Mesothelial cell of epicardium (in vitro differentiated cells): ENCODE measurements around the gene HNRNPK. TPM values are rescaled to one million over a fixed set of nuclear protein-coding genes. Genes with fewer than 3 reads are reported as not detected.

Source experiments
- DNase-seq, 2 experiments: peaks; one replicate each; pipeline ENCODE4 v3.0.0; 2021; ENCODE audit warnings: low spot score in 2 of 2; ENCODE audit not compliant: unreplicated experiment in 2 of 2
- H3K27ac Mint-ChIP-seq: 2 replicates; pipeline ENCODE4 v1.8.0; 2021; ENCODE audit warnings: mixed read lengths
- H3K27me3 Mint-ChIP-seq: 2 replicates; pipeline ENCODE4 v1.8.0; 2021; ENCODE audit warnings: low read depth, mixed read lengths
- H3K36me3 Mint-ChIP-seq: 2 replicates; pipeline ENCODE4 v1.8.0; 2021; ENCODE audit warnings: mixed read lengths
- H3K4me1 Mint-ChIP-seq: 2 replicates; pipeline ENCODE4 v1.8.0; 2021; ENCODE audit warnings: mixed read lengths
- H3K4me3 Mint-ChIP-seq: 2 replicates; pipeline ENCODE4 v1.8.0; 2021; ENCODE audit warnings: mild to moderate bottlenecking, moderate library complexity, mixed read lengths
- H3K9me3 Mint-ChIP-seq: 2 replicates; pipeline ENCODE4 v1.8.0; 2021; ENCODE audit warnings: mixed read lengths
- total RNA-seq: library from RNA; stranded (reverse); gene quantifications from 3 replicates; pipeline ENCODE4 v1.2.1, GENCODE V29; 2021
- TF ChIP-seq, protein P1 (sequence below): fragments of 200-600 bp; sonication (generic); IDR thresholded peaks from one replicate; pipeline ENCODE4 v1.5.0; 2021; ENCODE audit warnings: antibody characterized with exemption; ENCODE audit not compliant: unreplicated experiment

HNRNPK gene
- total RNA-seq, 1 donor from 2014 or later, result 672 TPM

DNA sequence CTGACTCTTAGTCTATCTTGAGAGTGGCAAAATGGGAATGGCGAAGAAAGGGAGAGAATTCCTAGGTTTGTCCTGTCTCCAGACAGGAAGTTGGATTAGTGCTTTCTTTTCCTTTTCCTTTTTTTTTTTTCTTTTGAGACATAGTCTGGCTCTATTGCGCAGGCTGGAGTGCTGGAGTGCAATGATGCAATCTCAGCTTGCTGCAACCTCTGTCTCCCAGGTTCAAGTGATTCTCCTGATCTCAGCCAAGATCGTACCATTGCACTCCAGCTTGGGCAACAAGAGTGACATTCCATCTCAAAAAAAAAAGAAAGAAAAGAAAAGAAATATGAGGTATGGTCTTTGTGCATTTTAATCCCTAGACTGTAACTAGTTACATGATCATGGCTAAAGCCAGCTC lies 46.2 kb downstream of the HNRNPK start:
- Mint-ChIP-seq H3K9me3 (no peaks in the 10 kb centered on the region), H3K27me3 (no peaks in the 10 kb centered on the region), H3K27ac (no peak overlapping the region), H3K4me3 (no peak overlapping the region), H3K4me1 (peaks cover 19% of the 10 kb centered on the region), H3K36me3 (no peaks in the 10 kb centered on the region)
- TF ChIP-seq, protein P1, sequence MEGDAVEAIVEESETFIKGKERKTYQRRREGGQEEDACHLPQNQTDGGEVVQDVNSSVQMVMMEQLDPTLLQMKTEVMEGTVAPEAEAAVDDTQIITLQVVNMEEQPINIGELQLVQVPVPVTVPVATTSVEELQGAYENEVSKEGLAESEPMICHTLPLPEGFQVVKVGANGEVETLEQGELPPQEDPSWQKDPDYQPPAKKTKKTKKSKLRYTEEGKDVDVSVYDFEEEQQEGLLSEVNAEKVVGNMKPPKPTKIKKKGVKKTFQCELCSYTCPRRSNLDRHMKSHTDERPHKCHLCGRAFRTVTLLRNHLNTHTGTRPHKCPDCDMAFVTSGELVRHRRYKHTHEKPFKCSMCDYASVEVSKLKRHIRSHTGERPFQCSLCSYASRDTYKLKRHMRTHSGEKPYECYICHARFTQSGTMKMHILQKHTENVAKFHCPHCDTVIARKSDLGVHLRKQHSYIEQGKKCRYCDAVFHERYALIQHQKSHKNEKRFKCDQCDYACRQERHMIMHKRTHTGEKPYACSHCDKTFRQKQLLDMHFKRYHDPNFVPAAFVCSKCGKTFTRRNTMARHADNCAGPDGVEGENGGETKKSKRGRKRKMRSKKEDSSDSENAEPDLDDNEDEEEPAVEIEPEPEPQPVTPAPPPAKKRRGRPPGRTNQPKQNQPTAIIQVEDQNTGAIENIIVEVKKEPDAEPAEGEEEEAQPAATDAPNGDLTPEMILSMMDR, result no peak
- DNase-seq, result no peak

DNA sequence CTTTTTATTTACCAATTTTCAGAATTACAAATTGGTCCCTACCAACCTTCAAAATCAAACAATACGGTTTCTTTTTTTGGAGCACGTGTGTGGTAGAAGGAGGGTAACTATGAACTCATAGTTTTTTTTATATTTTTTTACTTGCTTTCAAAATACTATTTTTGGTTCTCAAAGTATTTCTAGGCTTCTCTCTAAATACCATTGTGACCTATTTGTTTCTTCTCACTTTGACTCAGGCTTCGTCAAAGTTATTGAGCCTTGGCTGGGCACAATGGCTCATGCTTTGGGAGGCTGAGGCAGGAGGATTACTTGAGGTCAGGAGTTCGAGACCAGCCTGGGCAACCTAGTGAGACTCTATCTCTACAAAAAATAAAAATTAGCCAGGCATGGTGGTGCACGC lies 47.2 kb downstream of the HNRNPK start:
- H3K27me3 Mint-ChIP-seq, result no peaks in the 10 kb centered on the region
- no peak overlapping the region for H3K4me3 Mint-ChIP-seq
- no peaks in the 10 kb centered on the region for H3K36me3 Mint-ChIP-seq
- peaks cover 19% of the 10 kb centered on the region for H3K4me1 Mint-ChIP-seq
- DNase-seq, result no peak
- TF ChIP-seq, protein P1, result no peak
- no peak overlapping the region for H3K27ac Mint-ChIP-seq
- H3K9me3 Mint-ChIP-seq, result no peaks in the 10 kb centered on the region

DNA sequence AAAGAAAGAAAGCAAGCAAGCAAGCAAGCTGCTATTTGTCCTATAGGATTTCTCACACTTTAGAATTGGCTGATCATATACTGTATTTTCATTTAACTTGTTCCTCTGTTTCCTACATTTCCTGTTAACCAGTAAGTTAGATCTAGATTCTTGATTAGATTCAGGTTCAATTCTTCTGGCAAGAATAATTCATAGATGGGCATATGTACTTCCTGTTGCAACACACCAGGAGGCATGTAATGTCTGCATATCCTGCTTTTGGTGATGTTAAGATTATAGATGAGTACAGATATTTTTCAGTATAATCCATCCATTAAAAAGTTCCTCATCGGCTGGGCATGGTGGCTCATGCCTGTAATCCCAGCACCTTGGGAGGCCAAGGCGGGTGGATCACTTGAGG lies 48.0 kb downstream of the HNRNPK start:
- Mint-ChIP-seq H3K4me1 (peaks cover 19% of the 10 kb centered on the region), H3K36me3 (no peaks in the 10 kb centered on the region), H3K4me3 (no peak overlapping the region), H3K27ac (no peak overlapping the region), H3K9me3 (no peaks in the 10 kb centered on the region), H3K27me3 (no peaks in the 10 kb centered on the region)
- TF ChIP-seq, protein P1, result no peak
- no peak for DNase-seq

DNA sequence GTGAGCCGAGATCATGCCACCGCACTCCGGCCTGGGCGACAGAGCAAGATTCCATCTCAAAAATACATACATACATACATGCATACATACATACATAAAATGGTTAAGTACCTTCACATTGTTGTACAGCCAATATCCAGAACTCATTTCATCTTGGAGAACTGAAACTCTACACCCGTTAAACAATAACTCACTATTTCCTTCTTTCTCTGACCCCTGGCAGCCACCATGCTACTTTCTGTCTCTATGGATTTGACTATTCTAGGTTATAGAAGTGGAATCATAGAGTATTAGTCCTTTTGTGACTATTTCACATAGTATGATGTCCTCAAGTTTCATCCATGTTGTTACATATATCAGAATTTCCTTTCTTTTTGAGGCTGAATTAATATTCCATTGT lies 49.1 kb downstream of the HNRNPK start:
- Mint-ChIP-seq H3K27ac (no peak overlapping the region), H3K9me3 (no peaks in the 10 kb centered on the region)
- TF ChIP-seq, protein P1, result no peak

DNA sequence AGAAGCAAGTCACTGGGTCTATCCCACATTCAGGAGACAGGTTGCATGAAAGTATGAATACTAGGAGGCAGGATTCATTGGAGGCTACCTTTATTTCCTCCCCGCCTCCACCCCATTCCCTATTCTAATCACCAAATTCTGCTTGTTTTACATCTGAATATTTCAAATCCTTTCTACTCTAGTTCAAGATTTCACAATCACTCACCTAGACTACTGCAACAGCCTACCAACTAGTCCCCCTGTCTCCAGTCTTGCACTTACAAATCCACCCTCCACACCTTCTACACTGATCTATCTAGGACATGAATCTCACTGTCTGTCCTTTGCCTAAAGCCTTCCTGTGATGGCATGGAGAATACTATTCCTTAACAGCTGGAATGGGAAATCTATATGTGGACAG lies 52.4 kb downstream of the HNRNPK start:
- Mint-ChIP-seq H3K4me3 (no peak overlapping the region), H3K27me3 (no peaks in the 10 kb centered on the region), H3K36me3 (no peaks in the 10 kb centered on the region), H3K4me1 (no peaks in the 10 kb centered on the region), H3K9me3 (no peaks in the 10 kb centered on the region), H3K27ac (no peak overlapping the region)
- no peak for DNase-seq
- TF ChIP-seq, protein P1, result no peak

More for the DNA sequence above, 49.1 kb downstream of the HNRNPK start:
- Mint-ChIP-seq H3K4me1 (peaks cover 19% of the 10 kb centered on the region), H3K27me3 (no peaks in the 10 kb centered on the region), H3K36me3 (no peaks in the 10 kb centered on the region), H3K4me3 (no peak overlapping the region)
- DNase-seq, result no peak
